Activated CD4-positive, alpha-beta T cell treated with anti-CD3 and anti-CD28 coated beads, Interleukin-2, Interleukin-6, amounts not matched to agents 100 ng/mL and 50 ng/mL, durations not matched to agents 16 hours and 8 hours (primary cell): Measurements from ENCODE around the gene FFAR1.

ENCODE experiments used
- DNase-seq: peaks from one replicate; pipeline ENCODE4 v3.0.0-alpha.2; 2020

The FFAR1 gene

DNA sequence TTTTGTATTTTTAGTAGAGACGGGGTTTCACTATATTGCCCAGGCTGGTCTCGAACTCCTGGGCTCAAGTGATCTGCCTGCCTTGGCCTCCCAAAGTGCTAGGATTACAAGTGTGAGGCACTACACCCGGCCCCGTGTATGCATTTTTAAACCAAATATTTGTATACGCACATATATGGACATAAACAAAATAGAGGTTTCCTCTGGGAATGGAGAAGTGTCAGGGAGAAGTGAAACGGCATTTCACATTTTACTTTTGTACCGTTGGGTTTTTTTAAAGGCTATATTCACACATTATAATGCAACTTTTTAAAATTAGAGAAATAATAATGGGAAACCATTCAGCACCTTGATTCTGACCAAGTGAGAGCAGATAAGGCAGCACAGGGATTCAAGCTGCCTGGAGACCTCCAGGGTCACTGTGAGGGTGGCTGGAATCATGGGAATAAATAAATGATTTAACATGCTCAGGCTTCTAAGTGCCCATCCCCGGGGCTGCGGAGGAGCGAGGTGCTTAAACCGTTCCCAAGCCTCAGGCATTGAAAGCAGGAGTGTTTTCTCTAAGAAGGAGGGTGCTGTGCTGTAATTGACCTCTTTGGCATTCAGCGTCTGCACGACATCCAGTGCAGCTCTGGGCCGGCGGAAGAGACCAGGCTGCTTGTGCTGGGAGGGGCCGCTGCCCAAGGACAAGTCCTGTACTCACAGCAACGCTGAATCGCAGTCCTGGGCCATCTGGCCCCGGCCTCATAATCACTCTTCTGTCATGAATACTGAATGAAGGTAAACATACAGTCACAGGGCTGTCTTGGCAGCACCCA, 47.9 kb downstream of the FFAR1 start:
- DNase-seq = no peak

DNA sequence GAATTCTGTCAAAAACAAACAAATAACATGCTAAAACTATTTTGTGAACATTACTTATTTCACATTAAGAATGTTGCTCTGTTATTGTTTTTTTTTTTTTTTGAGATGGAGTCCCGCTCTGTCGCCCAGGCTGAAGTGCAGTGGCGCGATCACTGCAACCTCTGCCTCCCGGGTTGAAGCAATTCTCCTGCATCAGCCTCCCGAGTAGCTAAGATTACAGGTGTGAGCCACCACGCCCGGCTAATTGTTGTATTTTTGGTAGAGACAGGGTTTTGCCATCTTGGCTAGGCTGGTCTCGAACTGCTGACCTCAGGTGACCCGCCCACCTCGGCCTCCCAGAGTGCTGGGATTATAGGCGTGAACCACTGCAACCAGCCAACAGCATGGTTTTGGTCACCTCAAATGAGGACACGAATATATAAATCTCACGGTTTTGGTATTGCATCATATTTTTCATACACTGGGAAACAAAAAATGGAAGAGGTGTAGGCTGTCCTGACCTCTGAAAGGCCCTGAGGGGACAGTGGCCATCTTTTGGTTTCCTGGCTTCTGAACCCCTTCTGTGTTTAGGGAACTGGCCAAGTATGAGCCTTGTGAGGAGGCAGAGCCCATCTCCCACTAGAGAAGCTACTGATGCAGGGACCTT, 48.7 kb downstream of the FFAR1 start:
- DNase-seq = no peak

DNA sequence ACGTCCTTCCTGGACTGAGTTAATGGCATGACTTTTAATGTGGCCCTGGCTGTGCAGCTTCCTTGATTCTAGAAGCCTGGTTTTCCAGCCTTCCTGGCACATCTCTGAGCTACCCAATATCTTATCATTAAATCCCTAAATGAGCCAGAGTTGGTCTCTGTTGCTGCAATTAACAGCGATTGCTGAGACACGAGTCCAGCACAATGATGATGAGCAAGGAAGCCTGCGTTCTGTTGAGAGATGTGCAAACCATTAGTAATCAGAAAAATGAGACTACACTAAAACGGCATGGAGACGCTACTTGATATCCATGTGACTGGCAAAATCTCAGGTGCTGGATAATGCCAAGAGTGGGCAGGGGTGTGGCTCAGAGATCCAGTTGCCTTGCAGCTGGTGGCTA, 49.4 kb downstream of the FFAR1 start:
- no peak for DNase-seq
